ENCODE results near the gene MTIF2. TPM values are rescaled to one million over a fixed set of nuclear protein-coding genes. Genes with fewer than 3 reads are reported as not detected.
"Not testable (repeated sequence)": the region's sequence is repeated elsewhere in the genome, so short reads cannot be mapped to it uniquely, and the experiment has no call there.

The MTIF2 gene
- total and polyA plus RNA-seq, 2 experiments from 2014 or later = 19.1 to 23.3 TPM

GRCh38 chr2:55229221-55229620 is 39.8 kb downstream of the MTIF2 start:
- peaks cover 81% of the 10 kb centered on the region for H3K79me2 ChIP-seq (ENCODE audit: insufficient read depth)
- no peaks in the 10 kb centered on the region for H4K20me1 ChIP-seq (ENCODE audit: insufficient read depth)
- H3K4me1 ChIP-seq (ENCODE audit: insufficient read depth) = peaks cover 13% of the 10 kb centered on the region
- no peak overlapping the region for H3K27ac ChIP-seq
- no peak overlapping the region for H2AFZ ChIP-seq
- TF ChIP-seq EZH2 (IDR thresholded peaks at IDR 0.05; ENCODE audit: insufficient read depth, poor library complexity, severe bottlenecking) (no peak), EZH2phosphoT487 (IDR thresholded peaks at IDR 0.05; ENCODE audit: insufficient read depth, low read depth) (no peak)
- no peak for DNase-seq
- no peaks in the 10 kb centered on the region for H3K9me2 ChIP-seq (ENCODE audit: insufficient read depth)
- H3K9ac ChIP-seq = no peak overlapping the region
- H3K36me3 ChIP-seq (ENCODE audit: low read depth) = peaks cover 6% of the 10 kb centered on the region; the same call in 1 of the 2 replicates
- H3F3A ChIP-seq (ENCODE audit: insufficient read depth) = peaks cover 10% of the 10 kb centered on the region
- WGBS, 2 experiments (ENCODE audit: low coverage in 1 of 2, low lambda C conversion rate in 2 of 2, missing lambda C conversion rate in 2 of 2) = 67 to 71% methylated on average over 2 of the region's 2 CpGs
- no peak overlapping the region for H3K4me3 ChIP-seq
- H3K27me3 ChIP-seq (replicated peaks; ENCODE audit: insufficient read depth) = no peaks in the 10 kb centered on the region
- no peak overlapping the region for H3K4me2 ChIP-seq (ENCODE audit: unreplicated experiment)
- no peaks in the 10 kb centered on the region for H3K9me3 ChIP-seq (ENCODE audit: low read depth)
- in situ Hi-C loops (cut with MboI) = no loop called here

DNA sequence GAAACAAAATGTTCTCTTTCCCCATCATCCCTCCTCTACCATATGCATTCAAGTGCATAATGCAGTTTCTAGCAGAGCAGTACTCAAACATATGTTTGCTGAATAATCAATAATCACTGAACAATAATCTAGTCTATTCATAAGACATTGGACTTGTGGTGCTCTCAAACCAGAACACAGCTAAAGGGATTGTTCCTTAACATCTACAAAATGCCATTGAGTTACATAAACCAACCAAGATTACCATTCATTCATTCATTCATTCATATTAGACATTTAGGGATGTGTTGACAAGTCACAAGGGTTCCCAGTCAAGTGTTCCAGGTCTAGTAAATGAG is 40.8 kb downstream of the MTIF2 start:
- Histone ChIP-seq H3K9me2 (ENCODE audit: insufficient read depth) (no peaks in the 10 kb centered on the region), H3F3A (ENCODE audit: insufficient read depth) (peaks cover 7% of the 10 kb centered on the region; the same call in 1 of the 2 replicates), H3K36me3 (ENCODE audit: low read depth) (no peaks in the 10 kb centered on the region), H3K27ac (no peak overlapping the region), H3K4me3 (no peak overlapping the region), H2AFZ (no peak overlapping the region), H3K9ac (no peak overlapping the region), H3K79me2 (ENCODE audit: insufficient read depth) (peaks cover 71% of the 10 kb centered on the region), H3K4me2 (ENCODE audit: unreplicated experiment) (no peak overlapping the region), H3K4me1 (ENCODE audit: insufficient read depth) (0 out of 2 replicates have a peak, but pooled peaks cover 6% of the 10 kb centered on the region), H3K27me3 (replicated peaks; ENCODE audit: insufficient read depth) (no peaks in the 10 kb centered on the region), H3K9me3 (ENCODE audit: low read depth) (no peaks in the 10 kb centered on the region), H4K20me1 (ENCODE audit: insufficient read depth) (no peaks in the 10 kb centered on the region)
- in situ Hi-C loops (cut with MboI) = no loop called here
- no peak for TF ChIP-seq EZH2phosphoT487 (IDR thresholded peaks at IDR 0.05; ENCODE audit: insufficient read depth, low read depth)
- no peak for TF ChIP-seq EZH2 (IDR thresholded peaks at IDR 0.05; ENCODE audit: insufficient read depth, poor library complexity, severe bottlenecking)
- DNase-seq = no peak

DNA sequence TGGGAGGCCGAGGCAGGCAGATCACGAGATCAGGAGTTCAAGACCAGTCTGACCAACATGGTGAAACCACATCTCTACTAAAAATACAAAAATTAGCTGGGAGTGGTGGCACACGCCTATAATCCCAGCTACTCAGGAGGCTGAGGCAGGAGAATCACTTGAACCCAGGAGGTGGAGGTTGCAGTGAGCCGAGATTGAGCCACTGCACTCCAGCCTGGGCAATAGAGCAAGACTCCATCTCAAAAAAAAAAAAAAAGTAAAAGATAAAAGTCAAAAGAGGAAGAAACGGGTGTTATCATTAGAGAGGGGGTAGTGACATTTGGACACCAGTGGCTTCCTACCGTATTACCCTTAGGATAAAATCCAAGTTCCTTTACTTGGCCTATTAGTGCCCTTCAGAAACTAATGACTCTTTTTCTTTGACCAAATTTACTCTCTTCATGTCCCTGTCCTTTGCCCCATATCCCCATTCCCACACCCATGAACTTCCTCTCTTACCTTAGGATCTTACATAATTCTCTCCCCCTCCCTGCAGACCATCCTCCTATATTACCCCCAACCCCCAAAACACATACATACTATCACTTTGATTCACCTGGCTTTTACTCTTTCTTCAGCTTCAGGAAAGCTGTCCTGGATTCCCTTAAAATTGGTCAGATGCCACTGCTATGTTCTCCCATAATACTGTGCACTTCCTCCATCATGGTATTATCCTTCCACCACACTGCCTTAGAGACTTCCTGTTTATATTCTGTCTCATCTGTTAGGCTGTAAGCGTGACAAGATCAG is 41.4 kb downstream of the MTIF2 start:
- H2AFZ ChIP-seq; in situ Hi-C loops (cut with MboI); H3K9me2 ChIP-seq (ENCODE audit: insufficient read depth); H3K36me3 ChIP-seq (ENCODE audit: low read depth); H4K20me1 ChIP-seq (ENCODE audit: insufficient read depth); H3K4me2 ChIP-seq (ENCODE audit: unreplicated experiment); DNase-seq; H3F3A ChIP-seq (ENCODE audit: insufficient read depth); H3K9me3 ChIP-seq (ENCODE audit: low read depth); H3K27ac ChIP-seq; H3K27me3 ChIP-seq (replicated peaks; ENCODE audit: insufficient read depth); H3K9ac ChIP-seq; H3K4me3 ChIP-seq; H3K4me1 ChIP-seq (ENCODE audit: insufficient read depth): not testable (repeated sequence)
- peaks cover 65% of the 10 kb centered on the region for H3K79me2 ChIP-seq (ENCODE audit: insufficient read depth)
- 80 to 81% methylated on average over 7 of the region's 7 CpGs for WGBS, 2 experiments (ENCODE audit: low coverage in 1 of 2, low lambda C conversion rate in 2 of 2, missing lambda C conversion rate in 2 of 2)

- peaks cover 48% of the 10 kb centered on the region for H3K79me2 ChIP-seq (ENCODE audit: insufficient read depth)
- H3K27ac ChIP-seq = no peak overlapping the region
- H3F3A ChIP-seq (ENCODE audit: insufficient read depth) = peaks cover 7% of the 10 kb centered on the region; the same call in 1 of the 2 replicates
- TF ChIP-seq EZH2phosphoT487 (IDR thresholded peaks at IDR 0.05; ENCODE audit: insufficient read depth, low read depth) = no peak
- no peak overlapping the region for H3K9ac ChIP-seq
- in situ Hi-C loops (cut with MboI) = no loop called here
- 80 to 84% methylated on average over 17 to 19 of the region's 19 CpGs for WGBS, 2 experiments (ENCODE audit: low coverage in 1 of 2, low lambda C conversion rate in 2 of 2, missing lambda C conversion rate in 2 of 2)
- no peak overlapping the region for H2AFZ ChIP-seq
- H4K20me1 ChIP-seq (ENCODE audit: insufficient read depth) = no peaks in the 10 kb centered on the region
- no peaks in the 10 kb centered on the region for H3K9me2 ChIP-seq (ENCODE audit: insufficient read depth)
- no peak overlapping the region for H3K4me3 ChIP-seq
- H3K9me3 ChIP-seq (ENCODE audit: low read depth) = no peaks in the 10 kb centered on the region
- no peak overlapping the region for H3K4me2 ChIP-seq (ENCODE audit: unreplicated experiment)
- no peaks in the 10 kb centered on the region; the same call in 1 of the 2 replicates for H3K4me1 ChIP-seq (ENCODE audit: insufficient read depth)
- H3K36me3 ChIP-seq (ENCODE audit: low read depth) = no peaks in the 10 kb centered on the region
- DNase-seq = no peak
- no peaks in the 10 kb centered on the region for H3K27me3 ChIP-seq (replicated peaks; ENCODE audit: insufficient read depth)
Observed at GRCh38 chr2:55225481-55226020, 43.5 kb downstream of the MTIF2 start.
